Upper lobe of right lung (tissue), 1 donor: ENCODE data around the gene SMIM41. TPM values are rescaled to one million over a fixed set of nuclear protein-coding genes. Genes with fewer than 3 reads are reported as not detected.
A peak's percentile ranks its signal among the peaks of the same experiment; 100 is the strongest.

Source experiments
- ATAC-seq: fragments of 200-7000 bp; cut with Tn5 transposase; one replicate; pipeline ENCODE4 v1.9.1; 2020; ENCODE audit warnings: mild to moderate bottlenecking, moderate library complexity
- DNase-seq: peaks from one replicate; pipeline ENCODE4 v3.0.0-alpha.2; 2020
- H3K27ac ChIP-seq: fragments of 200-600 bp; one replicate; pipeline ENCODE4 v1.8.0; 2022
- H3K27me3 ChIP-seq: fragments of 200-600 bp; one replicate; pipeline ENCODE4 v1.8.0; 2022; ENCODE audit warnings: mild to moderate bottlenecking
- H3K36me3 ChIP-seq: fragments of 200-600 bp; one replicate; pipeline ENCODE4 v1.8.0; 2022
- H3K4me1 ChIP-seq: fragments of 200-600 bp; one replicate; pipeline ENCODE4 v1.8.0; 2022
- H3K4me3 ChIP-seq: fragments of 200-600 bp; one replicate; pipeline ENCODE4 v1.8.0; 2022; ENCODE audit warnings: mild to moderate bottlenecking
- H3K9me3 ChIP-seq: fragments of 200-600 bp; one replicate; pipeline ENCODE4 v1.8.0; 2022
- intact Hi-C: fragments of 100-400 bp; cut with DNase I; formaldehyde crosslinking; loops from one replicate; pipeline ENCODE4 v1.11.0; 2022
- total RNA-seq: library from RNA; stranded (reverse); fragmentation: NEBNext Ultra II Directional; extraction: Animal tissue kit (Norgen Biotek cat#: 25700); gene quantifications from one replicate; pipeline ENCODE4 v1.2.1, GENCODE V29; 2021
- TF ChIP-seq, protein P1 (sequence below): fragments of 200-600 bp; IDR thresholded peaks from one replicate; pipeline ENCODE4 v1.8.0; 2022; ENCODE audit warnings: antibody characterized with exemption
- donor health status: DM: no; HTN: yes; CAD: no; lungs with severe emphysema.

Gene SMIM41
- total RNA-seq, 1 donor from 2014 or later = 6.1 TPM

DNA sequence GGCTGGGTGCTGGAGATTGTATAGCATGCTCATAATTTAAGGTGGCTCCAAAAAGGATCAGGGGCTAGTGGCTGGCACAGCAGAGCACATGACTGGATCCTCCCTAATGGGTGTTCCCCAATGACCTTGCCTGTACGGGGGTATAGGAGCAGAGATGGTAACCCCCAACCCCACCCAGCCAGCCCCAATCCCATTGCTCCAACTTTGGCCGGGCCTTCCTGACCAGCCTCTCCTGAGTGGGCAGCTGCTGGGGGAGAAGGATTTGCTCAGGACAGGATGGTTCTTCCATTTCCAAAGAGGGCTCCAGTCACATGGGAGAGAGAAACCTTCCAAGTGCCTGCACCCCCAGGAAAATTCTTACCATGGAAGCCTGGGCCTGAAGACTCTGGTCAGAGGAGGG lies 43.6 kb upstream of the SMIM41 start:
- Histone ChIP-seq H3K4me1 (peaks cover 29% of the 10 kb centered on the region), H3K27ac (no peak overlapping the region), H3K36me3 (no peaks in the 10 kb centered on the region), H3K4me3 (no peak overlapping the region), H3K9me3 (no peaks in the 10 kb centered on the region), H3K27me3 (no peaks in the 10 kb centered on the region)
- ATAC-seq = no peak
- no peak for DNase-seq
- TF ChIP-seq, protein P1, sequence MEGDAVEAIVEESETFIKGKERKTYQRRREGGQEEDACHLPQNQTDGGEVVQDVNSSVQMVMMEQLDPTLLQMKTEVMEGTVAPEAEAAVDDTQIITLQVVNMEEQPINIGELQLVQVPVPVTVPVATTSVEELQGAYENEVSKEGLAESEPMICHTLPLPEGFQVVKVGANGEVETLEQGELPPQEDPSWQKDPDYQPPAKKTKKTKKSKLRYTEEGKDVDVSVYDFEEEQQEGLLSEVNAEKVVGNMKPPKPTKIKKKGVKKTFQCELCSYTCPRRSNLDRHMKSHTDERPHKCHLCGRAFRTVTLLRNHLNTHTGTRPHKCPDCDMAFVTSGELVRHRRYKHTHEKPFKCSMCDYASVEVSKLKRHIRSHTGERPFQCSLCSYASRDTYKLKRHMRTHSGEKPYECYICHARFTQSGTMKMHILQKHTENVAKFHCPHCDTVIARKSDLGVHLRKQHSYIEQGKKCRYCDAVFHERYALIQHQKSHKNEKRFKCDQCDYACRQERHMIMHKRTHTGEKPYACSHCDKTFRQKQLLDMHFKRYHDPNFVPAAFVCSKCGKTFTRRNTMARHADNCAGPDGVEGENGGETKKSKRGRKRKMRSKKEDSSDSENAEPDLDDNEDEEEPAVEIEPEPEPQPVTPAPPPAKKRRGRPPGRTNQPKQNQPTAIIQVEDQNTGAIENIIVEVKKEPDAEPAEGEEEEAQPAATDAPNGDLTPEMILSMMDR = no peak
- intact Hi-C loops = no loop called here

DNA sequence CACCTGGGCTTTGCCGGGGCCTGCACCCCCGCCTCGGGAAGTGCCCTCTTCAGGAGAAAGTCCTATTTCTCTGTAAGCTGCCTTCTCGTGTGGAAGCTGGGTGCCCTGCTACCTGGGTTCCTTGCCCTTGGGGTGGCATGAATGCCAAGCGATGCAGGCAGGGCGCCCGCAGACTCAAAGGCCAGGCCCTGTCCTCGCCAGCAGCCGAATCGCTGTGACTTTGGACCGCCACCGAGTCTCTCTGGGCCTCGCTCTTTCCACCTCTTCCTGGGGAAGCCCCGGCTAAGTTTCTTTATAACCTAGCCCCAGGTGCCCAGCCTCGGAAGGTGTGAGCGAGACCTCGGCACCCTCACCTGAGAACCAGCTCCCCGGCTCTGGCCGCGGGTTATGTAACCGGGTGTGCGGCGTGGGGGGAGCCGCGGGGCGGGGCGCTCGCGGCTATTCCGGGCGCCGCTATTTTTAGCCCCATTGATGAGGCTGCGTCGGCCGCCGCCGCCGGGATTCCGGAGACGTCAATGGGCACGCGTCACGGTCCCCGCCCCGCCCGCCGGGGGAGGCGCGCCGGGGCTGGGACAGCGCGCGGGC lies 42.8 kb upstream of the SMIM41 start:
- Histone ChIP-seq H3K9me3 (no peaks in the 10 kb centered on the region), H3K36me3 (no peaks in the 10 kb centered on the region), H3K27me3 (no peaks in the 10 kb centered on the region), H3K4me3 (peak overlapping the region; percentile 38), H3K4me1 (peaks cover 29% of the 10 kb centered on the region), H3K27ac (peak overlapping the region; percentile 73)
- ATAC-seq (peak; percentile 77), DNase-seq (peak; percentile 94)
- TF ChIP-seq, protein P1 = no peak
- intact Hi-C loops = no loop called here

- DNase-seq = peak; percentile 76
Measured at GRCh38 chr12:52037248-52037861, 42.1 kb upstream of the SMIM41 start.

GRCh38 chr12:52038447-52038846 lies 41.1 kb upstream of the SMIM41 start:
- TF ChIP-seq, protein P1 = no peak
- DNase-seq (no peak), ATAC-seq (no peak)
- no peaks in the 10 kb centered on the region for H3K9me3 ChIP-seq
- intact Hi-C loops = no loop called here
- H3K4me3 ChIP-seq = peak overlapping the region; percentile 21
- H3K27ac ChIP-seq = peak overlapping the region; percentile 30
- peaks cover 27% of the 10 kb centered on the region for H3K4me1 ChIP-seq
- no peaks in the 10 kb centered on the region for H3K36me3 ChIP-seq
- H3K27me3 ChIP-seq = no peaks in the 10 kb centered on the region

More at GRCh38 chr12:52037248-52037861, 42.1 kb upstream of the SMIM41 start:
- peaks cover 27% of the 10 kb centered on the region for H3K4me1 ChIP-seq
- H3K36me3 ChIP-seq = no peaks in the 10 kb centered on the region
- H3K27ac ChIP-seq = peak overlapping the region; percentile 73
- ATAC-seq = no peak
- no peaks in the 10 kb centered on the region for H3K9me3 ChIP-seq
- peak overlapping the region; percentile 60 for H3K4me3 ChIP-seq
- no peaks in the 10 kb centered on the region for H3K27me3 ChIP-seq
- TF ChIP-seq, protein P1 = peak; percentile 15
- intact Hi-C loops = no loop called here

- TF ChIP-seq, protein P1 = no peak
- intact Hi-C loops = no loop called here
- no peaks in the 10 kb centered on the region for H3K9me3 ChIP-seq
- no peaks in the 10 kb centered on the region for H3K27me3 ChIP-seq
- H3K27ac ChIP-seq = no peak overlapping the region
- no peak overlapping the region for H3K4me3 ChIP-seq
- peaks cover 43% of the 10 kb centered on the region for H3K4me1 ChIP-seq
- DNase-seq (no peak), ATAC-seq (no peak)
- no peaks in the 10 kb centered on the region for H3K36me3 ChIP-seq
Measured at GRCh38 chr12:52041035-52041434, 38.5 kb upstream of the SMIM41 start.
